ENCODE measurements around the gene P2RY2. TPM values are rescaled to one million over a fixed set of nuclear protein-coding genes. Genes with fewer than 3 reads are reported as not detected.

The P2RY2 gene
- polyA plus RNA-seq, 1 donor from 2014 or later: not detected

- H3K79me2 ChIP-seq (replicated peaks; ENCODE audit: insufficient read depth, low read length): no peaks in the 10 kb centered on the region
- no peaks in the 10 kb centered on the region for H3K9me2 ChIP-seq (ENCODE audit: insufficient read depth, low read length)
- no peak overlapping the region for H3K9ac ChIP-seq (ENCODE audit: low read length)
- no peak for TF ChIP-seq EZH2 (IDR thresholded peaks at IDR 0.05; ENCODE audit: borderline replicate concordance, insufficient read depth, low read length, poor library complexity, severe bottlenecking)
- TF ChIP-seq TAF1 (IDR thresholded peaks at IDR 0.05; ENCODE audit: low read depth): no peak
- TF ChIP-seq RAD21 (conservative IDR thresholded peaks at IDR 0.05): no peak
- TF ChIP-seq REST (IDR thresholded peaks at IDR 0.05; ENCODE audit: borderline replicate concordance): no peak
- no peak for TF ChIP-seq MXI1 (conservative IDR thresholded peaks at IDR 0.05; ENCODE audit: poor library complexity, severe bottlenecking)
- TF ChIP-seq POLR2AphosphoS5 (IDR thresholded peaks at IDR 0.05): no peak
- no peak for TF ChIP-seq CTCF (IDR thresholded peaks at IDR 0.05; ENCODE audit: poor library complexity, severe bottlenecking)
- no peak for TF ChIP-seq EP300 (conservative IDR thresholded peaks at IDR 0.05; ENCODE audit: poor library complexity, severe bottlenecking)
- TF ChIP-seq SMC3 (conservative IDR thresholded peaks at IDR 0.05; ENCODE audit: poor library complexity): no peak
- no peak overlapping the region for H2AFZ ChIP-seq (ENCODE audit: low read depth, low read length)
- H3K9me3 ChIP-seq (ENCODE audit: low read length): no peaks in the 10 kb centered on the region
- H3K36me3 ChIP-seq (ENCODE audit: insufficient read depth, low read length): no peaks in the 10 kb centered on the region
- no peak overlapping the region for H3K4me3 ChIP-seq (ENCODE audit: low read length)
- H3K4me2 ChIP-seq (ENCODE audit: low read length): no peak overlapping the region
- H4K20me1 ChIP-seq (ENCODE audit: insufficient read depth): no peaks in the 10 kb centered on the region
- H3K27me3 ChIP-seq (ENCODE audit: insufficient read depth, low read depth, low read length): no peaks in the 10 kb centered on the region
- no peaks in the 10 kb centered on the region for H3F3A ChIP-seq (ENCODE audit: insufficient read depth, low read length, poor library complexity, severe bottlenecking)
- H3K27ac ChIP-seq (ENCODE audit: low read length): no peak overlapping the region
These were observed 9.6 kb downstream of the P2RY2 start for GRCh38 chr11:73227571-73228211.

- no peaks in the 10 kb centered on the region for H3K36me3 ChIP-seq (ENCODE audit: insufficient read depth, low read length)
- no peaks in the 10 kb centered on the region for H3K9me2 ChIP-seq (ENCODE audit: insufficient read depth, low read length)
- no peaks in the 10 kb centered on the region for H4K20me1 ChIP-seq (ENCODE audit: insufficient read depth)
- no peaks in the 10 kb centered on the region for H3K27me3 ChIP-seq (ENCODE audit: insufficient read depth, low read depth, low read length)
- H3K9me3 ChIP-seq (ENCODE audit: low read length): no peaks in the 10 kb centered on the region
- no peaks in the 10 kb centered on the region for H3K79me2 ChIP-seq (replicated peaks; ENCODE audit: insufficient read depth, low read length)
- TF ChIP-seq REST (IDR thresholded peaks at IDR 0.05; ENCODE audit: borderline replicate concordance): no peak
- no peak for TF ChIP-seq EP300 (conservative IDR thresholded peaks at IDR 0.05; ENCODE audit: poor library complexity, severe bottlenecking)
- TF ChIP-seq MXI1 (conservative IDR thresholded peaks at IDR 0.05; ENCODE audit: poor library complexity, severe bottlenecking): no peak
- TF ChIP-seq RAD21 (conservative IDR thresholded peaks at IDR 0.05): no peak
- no peak for TF ChIP-seq TAF1 (IDR thresholded peaks at IDR 0.05; ENCODE audit: low read depth)
- no peak for TF ChIP-seq POLR2AphosphoS5 (IDR thresholded peaks at IDR 0.05)
- no peak for TF ChIP-seq CTCF (IDR thresholded peaks at IDR 0.05; ENCODE audit: poor library complexity, severe bottlenecking)
- TF ChIP-seq SMC3 (conservative IDR thresholded peaks at IDR 0.05; ENCODE audit: poor library complexity): no peak
- no peak for TF ChIP-seq EZH2 (IDR thresholded peaks at IDR 0.05; ENCODE audit: borderline replicate concordance, insufficient read depth, low read length, poor library complexity, severe bottlenecking)
- no peak overlapping the region for H3K4me2 ChIP-seq (ENCODE audit: low read length)
- H3F3A ChIP-seq (ENCODE audit: insufficient read depth, low read length, poor library complexity, severe bottlenecking): no peaks in the 10 kb centered on the region
- H2AFZ ChIP-seq (ENCODE audit: low read depth, low read length): no peak overlapping the region
- no peak overlapping the region for H3K27ac ChIP-seq (ENCODE audit: low read length)
- no peak overlapping the region for H3K4me3 ChIP-seq (ENCODE audit: low read length)
- H3K9ac ChIP-seq (ENCODE audit: low read length): no peak overlapping the region
These were observed 10.4 kb downstream of the P2RY2 start for GRCh38 chr11:73228268-73229134.
